LNCaP clone FGC (cell line): Measurements from ENCODE around the gene BCAR3.
"Not testable (repeated sequence)": the region's sequence is repeated elsewhere in the genome, so short reads cannot be mapped to it uniquely, and the experiment has no call there.

Experiments used
- DNase-seq: peaks from one replicate; pipeline ENCODE4 v3.0.0-alpha.2; 2011; ENCODE audit warnings: low read depth
- H3K4me3 ChIP-seq: 2 replicates; pipeline ENCODE4 v1.5.1; 2011; ENCODE audit warnings: mild to moderate bottlenecking, low read depth, low read length, control low read depth
- CTCF ChIP-seq: IDR thresholded peaks from 2 replicates; pipeline ENCODE4 v1.5.1; 2012; ENCODE audit warnings: mild to moderate bottlenecking; ENCODE audit not compliant: control insufficient read depth, insufficient read depth; ENCODE audit errors: extremely low read depth

The BCAR3 gene

GRCh38 chr1:93656491-93656890 lies 25.1 kb downstream of the BCAR3 start:
- DNase-seq: no peak
- no peak for TF ChIP-seq CTCF
- H3K4me3 ChIP-seq: no peak overlapping the region

- TF ChIP-seq CTCF: no peak
- DNase-seq: no peak
Observed at GRCh38 chr1:93653656-93654055, 28.0 kb downstream of the BCAR3 start.

DNA sequence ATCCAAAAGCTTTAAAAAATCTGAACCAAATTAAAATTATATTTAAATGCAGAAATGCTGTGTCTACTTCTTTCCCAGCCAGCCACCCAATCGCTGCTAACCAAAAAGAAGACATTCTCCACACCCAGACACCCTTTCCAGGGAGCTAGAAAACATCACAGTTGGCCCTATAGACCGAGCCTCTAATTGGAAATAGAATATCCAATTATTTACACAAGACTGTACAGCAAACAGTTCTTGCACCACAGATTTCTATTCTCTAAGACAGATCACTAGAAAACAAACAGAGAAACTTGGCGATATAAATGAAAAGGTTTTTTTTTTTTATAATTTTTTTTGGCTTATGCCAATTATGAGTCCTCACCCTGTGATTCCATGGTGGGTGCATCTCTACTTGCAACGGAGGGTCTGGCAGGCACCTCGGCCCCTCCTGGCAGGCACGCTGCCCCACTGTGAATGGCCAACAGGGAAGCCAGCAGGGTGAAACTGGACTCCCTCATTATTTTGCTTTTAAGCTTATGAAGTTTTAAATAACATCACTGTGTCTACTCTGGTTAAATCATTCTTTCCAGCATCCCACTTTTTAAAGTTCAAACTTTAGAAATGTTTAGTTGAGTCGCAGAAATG lies 29.2 kb downstream of the BCAR3 start:
- H3K4me3 ChIP-seq: no peak overlapping the region
- no peak for TF ChIP-seq CTCF
- no peak for DNase-seq

More at GRCh38 chr1:93653656-93654055, 28.0 kb downstream of the BCAR3 start:
- H3K4me3 ChIP-seq: no peak overlapping the region

DNA sequence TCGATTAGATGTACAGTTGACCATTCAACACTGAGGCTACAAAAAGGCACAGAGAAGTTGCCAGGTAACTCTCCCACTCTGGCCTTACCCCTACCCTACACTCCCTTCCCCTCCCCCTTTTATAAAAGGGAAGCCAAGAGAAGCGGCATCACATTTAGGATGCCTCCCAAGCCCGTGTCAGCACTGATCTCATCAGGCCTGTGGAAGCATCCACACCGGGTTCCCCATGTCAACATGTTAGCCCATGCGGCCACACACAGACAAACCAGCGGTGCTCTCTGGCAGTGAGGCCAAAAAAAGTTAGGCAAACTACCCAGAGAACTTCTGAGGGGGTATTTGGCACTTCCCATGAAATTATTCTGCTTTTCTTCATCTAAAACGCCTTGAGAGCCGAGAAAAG lies 29.9 kb downstream of the BCAR3 start:
- DNase-seq: no peak
- TF ChIP-seq CTCF: no peak
- H3K4me3 ChIP-seq: no peak overlapping the region

DNA sequence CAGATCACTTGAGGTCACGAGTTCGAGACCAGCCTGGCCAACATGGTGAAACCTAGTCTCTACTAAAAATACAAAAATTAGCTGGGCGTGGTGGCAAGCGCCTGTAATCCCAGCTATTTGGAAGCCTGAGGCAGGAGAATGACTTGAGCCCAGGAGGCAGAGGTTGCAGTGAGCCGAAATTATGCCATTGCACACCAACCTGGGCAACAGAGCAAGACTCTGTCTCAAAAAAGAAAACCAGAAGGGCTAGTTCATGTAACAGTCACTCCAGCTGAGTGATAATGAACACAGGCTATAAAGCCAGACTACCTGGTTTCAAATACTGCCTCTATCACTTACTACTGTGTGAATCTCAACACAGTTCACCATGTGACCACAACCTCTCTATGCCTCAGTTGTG lies 31.5 kb downstream of the BCAR3 start:
- not testable (repeated sequence) for DNase-seq, H3K4me3 ChIP-seq

DNA sequence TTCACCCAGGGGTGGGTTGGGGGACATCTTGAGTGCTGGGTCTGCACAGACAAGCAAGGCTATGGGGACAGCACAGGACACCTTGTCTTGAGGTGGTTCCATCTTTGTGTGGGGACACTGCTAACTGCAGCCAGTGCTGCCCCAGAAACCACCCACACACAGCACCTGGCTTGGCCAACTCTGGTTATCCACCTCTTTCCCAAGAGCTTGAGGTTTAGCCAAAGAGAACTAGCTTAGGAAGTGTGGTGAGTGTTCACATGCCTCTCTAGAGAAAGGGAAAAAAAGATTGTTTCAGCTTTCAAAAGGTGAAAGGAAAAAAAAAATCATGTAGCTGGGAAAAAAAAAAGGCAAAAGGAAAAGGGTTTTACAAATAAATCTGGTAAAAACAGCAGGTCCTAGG lies 32.4 kb downstream of the BCAR3 start:
- no peak overlapping the region for H3K4me3 ChIP-seq
- DNase-seq: no peak
- TF ChIP-seq CTCF: no peak

DNA sequence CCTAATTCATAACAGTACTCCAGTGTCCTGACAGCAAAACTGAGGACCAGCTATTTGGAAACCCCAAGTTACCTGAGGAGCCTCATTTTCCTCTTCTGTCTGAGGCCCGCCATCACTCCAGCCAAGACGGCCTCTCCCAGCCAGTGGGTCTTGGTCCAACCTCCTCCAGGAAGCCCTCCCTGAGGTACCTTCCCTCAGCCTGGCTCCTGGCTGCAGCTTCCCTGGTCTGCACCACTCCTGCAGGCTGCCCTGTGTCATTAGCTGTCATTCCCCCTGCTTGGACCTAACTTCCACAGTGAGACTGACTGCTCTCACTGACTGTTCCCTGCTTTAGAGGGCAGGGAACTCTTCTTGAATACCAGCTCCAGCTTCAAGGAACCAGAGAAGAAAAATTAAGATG lies 33.0 kb downstream of the BCAR3 start:
- H3K4me3 ChIP-seq: no peak overlapping the region
- TF ChIP-seq CTCF: no peak
- DNase-seq: no peak
